NCI-H146 (cell line): ENCODE data around the gene CA6.
"Not testable (repeated sequence)": the region's sequence is repeated elsewhere in the genome, so short reads cannot be mapped to it uniquely, and the experiment has no call there.

Experiments used
- DNase-seq: peaks from one replicate; lab custom pipeline; 2025; lab: John Stamatoyannopoulos, UW

Gene CA6

GRCh38 chr1:8945568-8945967 is at the start of gene CA6:
CA6 (plus strand) TSS chr1:8945868; CDS start chr1:8945887, 19 bp downstream.
- no peak for DNase-seq

- not testable (repeated sequence) for DNase-seq
Measured at GRCh38 chr1:8896775-8897174, 48.9 kb upstream of the CA6 start.

GRCh38 chr1:8897505-8897904 is 48.2 kb upstream of the CA6 start:
- not testable (repeated sequence) for DNase-seq

GRCh38 chr1:8898418-8898817 is 47.2 kb upstream of the CA6 start:
- not testable (repeated sequence) for DNase-seq

GRCh38 chr1:8899046-8899445 is 46.6 kb upstream of the CA6 start:
- no peak for DNase-seq

- not testable (repeated sequence) for DNase-seq
Measured at GRCh38 chr1:8900684-8901083, 45.0 kb upstream of the CA6 start.

- DNase-seq: no peak
Measured at GRCh38 chr1:8902765-8903164, 42.9 kb upstream of the CA6 start.

GRCh38 chr1:8903410-8903809 is 42.3 kb upstream of the CA6 start:
- no peak for DNase-seq

- DNase-seq: no peak
Measured at GRCh38 chr1:8903908-8904650, 41.6 kb upstream of the CA6 start.

- no peak for DNase-seq
Measured at GRCh38 chr1:8905582-8906191, 40.0 kb upstream of the CA6 start.

- DNase-seq: no peak
Measured at GRCh38 chr1:8908388-8909151, 37.1 kb upstream of the CA6 start.

GRCh38 chr1:8910331-8910730 is 35.3 kb upstream of the CA6 start:
- no peak for DNase-seq

- DNase-seq: no peak
Measured at GRCh38 chr1:8910914-8911313, 34.8 kb upstream of the CA6 start.

- no peak for DNase-seq
Measured at GRCh38 chr1:8911416-8912309, 34.0 kb upstream of the CA6 start.

GRCh38 chr1:8913457-8913856 is 32.2 kb upstream of the CA6 start:
- DNase-seq: no peak

- DNase-seq: no peak
Measured at GRCh38 chr1:8914466-8914865, 31.2 kb upstream of the CA6 start.

GRCh38 chr1:8915446-8915845 is 30.2 kb upstream of the CA6 start:
- DNase-seq: no peak

- not testable (repeated sequence) for DNase-seq
Measured at GRCh38 chr1:8917536-8917935, 28.1 kb upstream of the CA6 start.

GRCh38 chr1:8922962-8923361 is 22.7 kb upstream of the CA6 start:
- no peak for DNase-seq

GRCh38 chr1:8925406-8925805 is 20.3 kb upstream of the CA6 start:
- no peak for DNase-seq

GRCh38 chr1:8925960-8926359 is 19.7 kb upstream of the CA6 start:
- DNase-seq: no peak
